GM12892 (cell line): Measurements from ENCODE around the gene FAM184B.
"Not testable (repeated sequence)": the region's sequence is repeated elsewhere in the genome, so short reads cannot be mapped to it uniquely, and the experiment has no call there.

Source experiments
- DNase-seq: peaks from one replicate; pipeline ENCODE4 v3.0.0; 2011; ENCODE audit not compliant: insufficient read length
- FAIRE-seq: peaks from 2 replicates; lab custom pipeline; 2011; peaks lifted over from hg19 to GRCh38; lab: Jason Lieb, UNC
- POLR2A ChIP-seq: IDR thresholded peaks from 2 replicates; pipeline ENCODE4 v1.6.1; 2011; ENCODE audit warnings: low read depth, low read length, control low read depth
- POLR2AphosphoS5 ChIP-seq: IDR thresholded peaks from 2 replicates; pipeline ENCODE4 v1.6.1; 2011; ENCODE audit warnings: low read depth, low read length, control low read depth
- TAF1 ChIP-seq: IDR thresholded peaks from 2 replicates; pipeline ENCODE4 v1.6.1; 2011; ENCODE audit warnings: low read depth, mild to moderate bottlenecking, control low read depth, low read length, borderline replicate concordance

The FAM184B gene

GRCh38 chr4:17740702-17741101, 40.7 kb downstream of the FAM184B start:
- DNase-seq (no peak), FAIRE-seq (no peak)
- no peak for TF ChIP-seq POLR2A
- no peak for TF ChIP-seq POLR2AphosphoS5
- no peak for TF ChIP-seq TAF1

- TF ChIP-seq POLR2AphosphoS5 (no peak), POLR2A (no peak), TAF1 (no peak)
- DNase-seq (no peak), FAIRE-seq (no peak)
Observed at GRCh38 chr4:17736484-17736883, 44.9 kb downstream of the FAM184B start.

GRCh38 chr4:17726911-17727310, 54.5 kb downstream of the FAM184B start:
- FAIRE-seq (no peak), DNase-seq (no peak)
- TF ChIP-seq POLR2AphosphoS5 (no peak), TAF1 (no peak), POLR2A (no peak)

- FAIRE-seq (no peak), DNase-seq (no peak)
- TF ChIP-seq POLR2A (no peak), POLR2AphosphoS5 (no peak), TAF1 (no peak)
Observed at GRCh38 chr4:17723648-17724047, 57.8 kb downstream of the FAM184B start.

- DNase-seq: no peak
- FAIRE-seq: no peak
- TF ChIP-seq TAF1 (no peak), POLR2AphosphoS5 (no peak), POLR2A (no peak)
Observed at GRCh38 chr4:17722356-17722700, 59.1 kb downstream of the FAM184B start.

GRCh38 chr4:17721496-17722355, 59.7 kb downstream of the FAM184B start:
- TF ChIP-seq POLR2AphosphoS5 (no peak), POLR2A (no peak), TAF1 (no peak)
- FAIRE-seq (no peak), DNase-seq (no peak)

GRCh38 chr4:17719106-17719505, 62.3 kb downstream of the FAM184B start:
- TF ChIP-seq POLR2A: no peak
- TF ChIP-seq POLR2AphosphoS5: no peak
- no peak for TF ChIP-seq TAF1
- no peak for FAIRE-seq
- DNase-seq: no peak

GRCh38 chr4:17718471-17718870, 63.0 kb downstream of the FAM184B start:
- no peak for FAIRE-seq
- no peak for DNase-seq
- TF ChIP-seq POLR2AphosphoS5: no peak
- no peak for TF ChIP-seq POLR2A
- no peak for TF ChIP-seq TAF1

GRCh38 chr4:17717301-17717700, 64.1 kb downstream of the FAM184B start:
- no peak for DNase-seq
- TF ChIP-seq TAF1 (no peak), POLR2AphosphoS5 (no peak), POLR2A (no peak)
- FAIRE-seq: no peak

GRCh38 chr4:17715511-17715910, 65.9 kb downstream of the FAM184B start:
- DNase-seq: no peak
- TF ChIP-seq POLR2AphosphoS5 (no peak), POLR2A (no peak), TAF1 (no peak)
- no peak for FAIRE-seq

GRCh38 chr4:17713779-17714178, 67.6 kb downstream of the FAM184B start:
- DNase-seq: no peak
- no peak for FAIRE-seq
- TF ChIP-seq TAF1 (no peak), POLR2AphosphoS5 (no peak), POLR2A (no peak)

GRCh38 chr4:17712166-17712565, 69.3 kb downstream of the FAM184B start:
- TF ChIP-seq POLR2A: no peak
- no peak for TF ChIP-seq POLR2AphosphoS5
- no peak for TF ChIP-seq TAF1
- no peak for DNase-seq
- FAIRE-seq: no peak

GRCh38 chr4:17711206-17711605, 70.2 kb downstream of the FAM184B start:
- DNase-seq, FAIRE-seq: not testable (repeated sequence)
